ENCODE measurements around the gene PCBP4.
A peak's percentile ranks its signal among the peaks of the same experiment; 100 is the strongest.

The PCBP4 gene

GRCh38 chr3:51941463-51941797 is 25.8 kb downstream of the PCBP4 start:
- no peak for TF ChIP-seq EZH2phosphoT487 (IDR thresholded peaks at IDR 0.05; ENCODE audit: borderline replicate concordance, low read length)
- TF ChIP-seq CTCF (IDR thresholded peaks at IDR 0.05; ENCODE audit: low read depth, low read length, poor library complexity, severe bottlenecking) = no peak
- Histone ChIP-seq H4K20me1 (ENCODE audit: control insufficient read depth, insufficient read depth, low read depth, low read length) (no peaks in the 10 kb centered on the region; the same call in 1 of the 2 replicates), H3F3A (ENCODE audit: control insufficient read depth, insufficient read depth) (no peaks in the 10 kb centered on the region), H3K9me3 (ENCODE audit: control insufficient read depth, insufficient read depth, low read length) (no peaks in the 10 kb centered on the region), H3K4me1 (ENCODE audit: control insufficient read depth, low read length) (peaks cover 29% of the 10 kb centered on the region), H3K79me2 (ENCODE audit: control insufficient read depth, low read length) (peaks cover 41% of the 10 kb centered on the region), H3K4me3 (ENCODE audit: low read length) (peak overlapping the region; percentile 94), H3K4me2 (ENCODE audit: low read length) (peak overlapping the region; percentile 78), H3K27ac (ENCODE audit: low read depth, low read length) (no peak overlapping the region), H3K9me2 (replicated peaks; ENCODE audit: control insufficient read depth, low read length) (no peaks in the 10 kb centered on the region), H3K36me3 (ENCODE audit: control insufficient read depth, low read length) (peaks cover 37% of the 10 kb centered on the region), H3K27me3 (ENCODE audit: control insufficient read depth, low read length) (no peaks in the 10 kb centered on the region)

- TF ChIP-seq CTCF (IDR thresholded peaks at IDR 0.05; ENCODE audit: low read depth, low read length, poor library complexity, severe bottlenecking) (no peak), EZH2phosphoT487 (IDR thresholded peaks at IDR 0.05; ENCODE audit: borderline replicate concordance, low read length) (no peak)
- Histone ChIP-seq H3K9me3 (ENCODE audit: control insufficient read depth, insufficient read depth, low read length) (no peaks in the 10 kb centered on the region), H3K4me2 (ENCODE audit: low read length) (peak overlapping the region; percentile 78), H3F3A (ENCODE audit: control insufficient read depth, insufficient read depth) (no peaks in the 10 kb centered on the region), H3K27ac (ENCODE audit: low read depth, low read length) (no peak overlapping the region), H3K4me1 (ENCODE audit: control insufficient read depth, low read length) (peaks cover 29% of the 10 kb centered on the region), H3K9me2 (replicated peaks; ENCODE audit: control insufficient read depth, low read length) (no peaks in the 10 kb centered on the region), H3K79me2 (ENCODE audit: control insufficient read depth, low read length) (peaks cover 41% of the 10 kb centered on the region), H4K20me1 (ENCODE audit: control insufficient read depth, insufficient read depth, low read depth, low read length) (no peaks in the 10 kb centered on the region; the same call in 1 of the 2 replicates), H3K4me3 (ENCODE audit: low read length) (peak overlapping the region; percentile 94), H3K27me3 (ENCODE audit: control insufficient read depth, low read length) (no peaks in the 10 kb centered on the region), H3K36me3 (ENCODE audit: control insufficient read depth, low read length) (peaks cover 43% of the 10 kb centered on the region)
These were observed 26.4 kb downstream of the PCBP4 start for GRCh38 chr3:51940648-51941462.

GRCh38 chr3:51938780-51939425 is 28.4 kb downstream of the PCBP4 start:
- no peaks in the 10 kb centered on the region for H3F3A ChIP-seq (ENCODE audit: control insufficient read depth, insufficient read depth)
- peak overlapping the region; percentile 78 for H3K4me2 ChIP-seq (ENCODE audit: low read length)
- H3K79me2 ChIP-seq (ENCODE audit: control insufficient read depth, low read length) = peaks cover 41% of the 10 kb centered on the region
- peaks cover 61% of the 10 kb centered on the region for H3K36me3 ChIP-seq (ENCODE audit: control insufficient read depth, low read length)
- H3K27ac ChIP-seq (ENCODE audit: low read depth, low read length) = no peak overlapping the region
- no peaks in the 10 kb centered on the region for H3K9me2 ChIP-seq (replicated peaks; ENCODE audit: control insufficient read depth, low read length)
- TF ChIP-seq EZH2phosphoT487 (IDR thresholded peaks at IDR 0.05; ENCODE audit: borderline replicate concordance, low read length) (no peak), CTCF (IDR thresholded peaks at IDR 0.05; ENCODE audit: low read depth, low read length, poor library complexity, severe bottlenecking) (no peak)
- H3K4me3 ChIP-seq (ENCODE audit: low read length) = no peak overlapping the region
- no peaks in the 10 kb centered on the region; the same call in 1 of the 2 replicates for H4K20me1 ChIP-seq (ENCODE audit: control insufficient read depth, insufficient read depth, low read depth, low read length)
- H3K27me3 ChIP-seq (ENCODE audit: control insufficient read depth, low read length) = no peaks in the 10 kb centered on the region
- peaks cover 29% of the 10 kb centered on the region for H3K4me1 ChIP-seq (ENCODE audit: control insufficient read depth, low read length)
- H3K9me3 ChIP-seq (ENCODE audit: control insufficient read depth, insufficient read depth, low read length) = no peaks in the 10 kb centered on the region

Data from DOHH2 (cell line).